Caki2 (cell line): Measurements from ENCODE around the gene COL8A1. TPM values are rescaled to one million over a fixed set of nuclear protein-coding genes. Genes with fewer than 3 reads are reported as not detected.

Experiments used
- DNase-seq: peaks from one replicate; pipeline ENCODE4 v3.0.0-alpha.2; 2015; ENCODE audit warnings: low read depth
- in situ Hi-C: cut with HindIII; loops from 2 replicates; pipeline ENCODE4 v1.10.0; 2016; ENCODE audit warnings: low sequenced_read_pairs, low pct_unique_long_range_greater_than_20kb, mixed read lengths
- total RNA-seq: library from RNA; depleted of rRNA; stranded (reverse); fragments of >200 nt; shearing (Covaris generic); gene quantifications from 2 replicates; pipeline ENCODE4 v1.2.3, GENCODE V29; 2014; ENCODE audit warnings: low replicate concordance

The COL8A1 gene
- total RNA-seq, 1 experiment from 2014 or later: 36.4 TPM

- no peak for DNase-seq
- in situ Hi-C loops: no loop called here
These were observed 58.1 kb downstream of the COL8A1 start for GRCh38 chr3:99696497-99696896.

- DNase-seq: no peak
- in situ Hi-C loops: no loop called here
These were observed 58.9 kb downstream of the COL8A1 start for GRCh38 chr3:99697250-99697649.

- no peak for DNase-seq
- in situ Hi-C loops: no loop called here
These were observed 60.5 kb downstream of the COL8A1 start for GRCh38 chr3:99698932-99699331.

GRCh38 chr3:99699841-99700240, 61.4 kb downstream of the COL8A1 start:
- in situ Hi-C loops: no loop called here
- DNase-seq: no peak

GRCh38 chr3:99700631-99701268, 62.4 kb downstream of the COL8A1 start:
- DNase-seq: no peak
- in situ Hi-C loops: no loop called here

GRCh38 chr3:99702953-99703943, 64.9 kb downstream of the COL8A1 start:
- in situ Hi-C loops: no loop called here
- no peak for DNase-seq

GRCh38 chr3:99704417-99704816, 66.0 kb downstream of the COL8A1 start:
- in situ Hi-C loops: no loop called here
- no peak for DNase-seq

- in situ Hi-C loops: no loop called here
- no peak for DNase-seq
These were observed 68.0 kb downstream of the COL8A1 start for GRCh38 chr3:99706410-99706809.

- no peak for DNase-seq
- in situ Hi-C loops: no loop called here
These were observed 69.9 kb downstream of the COL8A1 start for GRCh38 chr3:99708207-99708745.

- in situ Hi-C loops: no loop called here
- no peak for DNase-seq
These were observed 71.3 kb downstream of the COL8A1 start for GRCh38 chr3:99709686-99710085.

- in situ Hi-C loops: no loop called here
- DNase-seq: no peak
These were observed 71.7 kb downstream of the COL8A1 start for GRCh38 chr3:99710094-99710493.

GRCh38 chr3:99711351-99711750, 73.0 kb downstream of the COL8A1 start:
- no peak for DNase-seq
- in situ Hi-C loops: no loop called here

GRCh38 chr3:99712291-99712954, 74.0 kb downstream of the COL8A1 start:
- DNase-seq: no peak
- in situ Hi-C loops: no loop called here

GRCh38 chr3:99713440-99713839, 75.0 kb downstream of the COL8A1 start:
- in situ Hi-C loops: no loop called here
- DNase-seq: no peak

- in situ Hi-C loops: no loop called here
- no peak for DNase-seq
These were observed 75.8 kb downstream of the COL8A1 start for GRCh38 chr3:99714146-99714545.

GRCh38 chr3:99714575-99714974, 76.2 kb downstream of the COL8A1 start:
- no peak for DNase-seq
- in situ Hi-C loops: no loop called here

- in situ Hi-C loops: no loop called here
- no peak for DNase-seq
These were observed 78.1 kb downstream of the COL8A1 start for GRCh38 chr3:99716463-99716995.

GRCh38 chr3:99720985-99721632, 82.7 kb downstream of the COL8A1 start:
- in situ Hi-C loops: no loop called here
- no peak for DNase-seq
